Heart right ventricle (tissue), 16 donors: ENCODE results near the gene GNAT3. TPM values are rescaled to one million over a fixed set of nuclear protein-coding genes. Genes with fewer than 3 reads are reported as not detected.

Source experiments
- ATAC-seq, 8 donors: fragments of 200-7000 bp; cut with Tn5 transposase; one replicate each; pipeline ENCODE4 v1.9.1; 2020; ENCODE audit warnings: mild to moderate bottlenecking in 8 of 8, moderate library complexity in 8 of 8, moderate number of reproducible peaks in 1 of 8
- DNase-seq, 2 donors: peaks; one replicate each; pipeline ENCODE4 v3.0.0-alpha.2; 2020
- H3K27ac ChIP-seq, 10 donors: fragments of 200-600 bp; sonication (generic) in 2 of 10; one replicate each; pipeline versions ENCODE4 v1.5.0 to v1.8.0; 2020 to 2022; ENCODE audit warnings: mild to moderate bottlenecking in 3 of 10
- H3K27me3 ChIP-seq, 7 donors: fragments of 200-600 bp; one replicate each; pipeline ENCODE4 v1.8.0; 2021 to 2022; ENCODE audit warnings: mild to moderate bottlenecking in 2 of 7
- H3K36me3 ChIP-seq, 9 donors: fragments of 200-600 bp; sonication (generic) in 1 of 9; one replicate each; pipeline versions ENCODE4 v1.5.0 to v1.8.0; 2020 to 2022; ENCODE audit warnings: mild to moderate bottlenecking in 2 of 9
- H3K4me1 ChIP-seq, 9 donors: fragments of 200-600 bp; sonication (generic) in 1 of 9; one replicate each; pipeline versions ENCODE4 v1.5.0 to v1.8.0; 2020 to 2022; ENCODE audit warnings: mild to moderate bottlenecking in 4 of 9
- H3K4me3 ChIP-seq, 10 donors: fragments of 200-600 bp; sonication (generic) in 2 of 10; one replicate each; pipeline versions ENCODE4 v1.5.0 to v1.8.0; 2020 to 2022; ENCODE audit warnings: mild to moderate bottlenecking in 7 of 10, moderate library complexity in 2 of 10
- H3K9me3 ChIP-seq, 11 donors: fragments of 200-600 bp in 10 of 11; sonication (generic) in 2 of 11; one replicate each; pipeline versions ENCODE4 v1.5.0 to v1.8.0; 2013 to 2022; ENCODE audit warnings: mild to moderate bottlenecking in 2 of 11, control low read depth in 1 of 11, moderate library complexity in 1 of 11
- WGBS, 2 donors: extraction: QIAGEN DNeasy Blood & Tissue Kit; methylation state at CpG; one replicate each; pipeline ENCODE4 v1.1.7; 2013; ENCODE audit warnings: inconsistent platforms in 1 of 2; 5-methylcytosine and 5-hydroxymethylcytosine counted together
- intact Hi-C, 10 donors: fragments of 100-400 bp; cut with DNase I; formaldehyde crosslinking; loops; one replicate each; pipeline versions ENCODE4 v1.11.1 to v1.14.2; 2022
- polyA plus RNA-seq, 2 donors: library from polyadenylated mRNA; stranded (reverse); fragments of 200-250 nt; gene quantifications; one replicate each; pipeline ENCODE4 v1.2.3, GENCODE V29; 2013
- total RNA-seq, 10 donors: library from RNA; stranded (reverse); fragmentation: NEBNext Ultra II Directional in 3 of 10; extraction: Animal tissue kit (Norgen Biotek cat#: 25700) in 3 of 10; gene quantifications; one replicate each; pipeline versions ENCODE4 v1.2.1 to v1.2.4, GENCODE V29; 2021 to 2023
- TF ChIP-seq, protein P1 (sequence below), 9 donors: fragments of 200-600 bp; sonication (generic) in 2 of 9; IDR thresholded peaks; one replicate each; pipeline versions ENCODE4 v1.5.0 to v1.8.0; 2021 to 2022; ENCODE audit warnings: antibody characterized with exemption in 9 of 9, mild to moderate bottlenecking in 5 of 9, moderate library complexity in 1 of 9
- donor health status: Arrhythmogenic right ventricular cardiomyopathy.
- donor health status: ischemic (EF 13 %, LVEDD 7.1; RV severe dilation, severe dysfunction).
- donor health status: healthy with polysubstance abuse.
- donor health status: DM: no; HTN: yes; CAD: no.
- donor health status: DM: no; HTN: no; CAD: no.
- donor health status: ischemic (EF 25% LVEDD 6.9; RV normal size, moderate dysfunction).
- donor health status: ischemic (EF 25% LVEDD 5.7; RV mildly dilated, moderate dysfunction).
- donor health status: healthy.
- donor health status: DM: yes; HTN: yes; CAD: no.
- donor health status: Ischemic cardiomyopathy.
- donor health status: ischemic (EF 35%, LVEDD 5.7; RV mildly dilated, moderate dysfunction).
- donor health status: nonischemic (EF 11% LVEDD 7.7; RV severe dilation, severe dysfunction).
- donor health status: DM: yes; HTN: yes; CAD: no.
- donor health status: PGD.
- donor health status: ischemic (EF 29% LVEDD 5.4; RV normal size, mild dysfunction).
- donor health status: nonischemic (EF 23%, LVEDD 6.1; RV moderate dilation, normal function).

The GNAT3 gene
- total and polyA plus RNA-seq, 12 donors = not detected

DNA sequence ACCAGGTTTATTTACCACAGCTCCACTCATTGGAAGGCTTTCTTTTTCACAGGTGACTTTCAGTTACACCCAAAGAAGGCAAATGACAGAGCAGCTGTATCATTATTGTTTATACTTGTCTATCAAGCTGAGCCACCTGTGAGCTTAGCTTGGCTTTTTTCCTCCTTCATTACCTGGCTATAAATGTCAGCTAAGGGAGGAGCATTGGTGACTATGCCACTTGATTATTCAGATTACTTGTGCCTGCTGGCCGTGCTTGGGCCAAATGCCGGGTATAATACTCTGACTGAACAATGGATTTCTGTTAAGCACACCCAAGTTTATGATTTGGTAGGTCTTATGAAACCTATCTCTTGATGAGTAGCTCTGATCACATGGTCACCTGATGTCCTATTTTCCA, 9.9 kb upstream of the GNAT3 start:
- ATAC-seq (no peak), DNase-seq (no peak)
- WGBS, 2 donors = 95 to 97% methylated on average over 2 of the region's 2 CpGs
- Histone ChIP-seq H3K27ac (no peak overlapping the region), H3K4me1 (peaks cover 0 to 37% (median 15%) of the 10 kb centered on the region in 9 donors), H3K36me3 (no peaks in the 10 kb centered on the region), H3K27me3 (no peaks in the 10 kb centered on the region), H3K9me3 (no peaks in the 10 kb centered on the region), H3K4me3 (no peak overlapping the region)
- TF ChIP-seq, protein P1, sequence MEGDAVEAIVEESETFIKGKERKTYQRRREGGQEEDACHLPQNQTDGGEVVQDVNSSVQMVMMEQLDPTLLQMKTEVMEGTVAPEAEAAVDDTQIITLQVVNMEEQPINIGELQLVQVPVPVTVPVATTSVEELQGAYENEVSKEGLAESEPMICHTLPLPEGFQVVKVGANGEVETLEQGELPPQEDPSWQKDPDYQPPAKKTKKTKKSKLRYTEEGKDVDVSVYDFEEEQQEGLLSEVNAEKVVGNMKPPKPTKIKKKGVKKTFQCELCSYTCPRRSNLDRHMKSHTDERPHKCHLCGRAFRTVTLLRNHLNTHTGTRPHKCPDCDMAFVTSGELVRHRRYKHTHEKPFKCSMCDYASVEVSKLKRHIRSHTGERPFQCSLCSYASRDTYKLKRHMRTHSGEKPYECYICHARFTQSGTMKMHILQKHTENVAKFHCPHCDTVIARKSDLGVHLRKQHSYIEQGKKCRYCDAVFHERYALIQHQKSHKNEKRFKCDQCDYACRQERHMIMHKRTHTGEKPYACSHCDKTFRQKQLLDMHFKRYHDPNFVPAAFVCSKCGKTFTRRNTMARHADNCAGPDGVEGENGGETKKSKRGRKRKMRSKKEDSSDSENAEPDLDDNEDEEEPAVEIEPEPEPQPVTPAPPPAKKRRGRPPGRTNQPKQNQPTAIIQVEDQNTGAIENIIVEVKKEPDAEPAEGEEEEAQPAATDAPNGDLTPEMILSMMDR (IDR thresholded peaks at IDR 0.05) = no peak
- intact Hi-C loops = loop anchor here in 1 of 10 donors (10.0 kb wide), 1 partner anchor 123 kb away; no protein-coding TSS in a partner anchor

DNA sequence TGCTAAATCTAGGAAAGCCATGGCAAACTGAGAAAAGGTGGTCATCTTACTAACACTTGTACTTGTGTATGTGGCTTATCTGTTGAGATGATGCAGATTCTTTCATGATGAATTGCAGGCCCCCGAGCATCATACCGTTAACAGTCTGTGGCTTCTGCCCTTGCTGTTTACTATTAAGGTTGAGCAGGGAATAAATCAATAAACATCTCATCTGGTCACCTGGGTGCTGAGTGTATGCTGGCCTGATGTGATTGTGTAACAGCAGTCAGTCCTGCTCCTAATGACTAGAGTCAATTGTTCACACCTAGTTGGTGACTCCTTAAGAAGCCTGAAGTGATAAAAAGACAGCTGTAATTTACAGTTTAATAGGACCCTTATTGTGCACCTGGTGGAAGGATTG, 8.3 kb upstream of the GNAT3 start:
- TF ChIP-seq, protein P1 (IDR thresholded peaks at IDR 0.05) = no peak
- H3K27me3 ChIP-seq = no peaks in the 10 kb centered on the region
- H3K9me3 ChIP-seq = no peaks in the 10 kb centered on the region
- no peak overlapping the region for H3K4me3 ChIP-seq
- 95 to 100% methylated on average over 2 of the region's 2 CpGs for WGBS, 2 donors
- no peak overlapping the region for H3K27ac ChIP-seq
- H3K36me3 ChIP-seq = no peaks in the 10 kb centered on the region
- ATAC-seq (no peak), DNase-seq (no peak)
- peaks cover 0 to 31% (median 12%) of the 10 kb centered on the region in 9 donors for H3K4me1 ChIP-seq
- intact Hi-C loops = loop anchor here in 1 of 10 donors (10.0 kb wide), 1 partner anchor 125 kb away; no protein-coding TSS in a partner anchor

DNA sequence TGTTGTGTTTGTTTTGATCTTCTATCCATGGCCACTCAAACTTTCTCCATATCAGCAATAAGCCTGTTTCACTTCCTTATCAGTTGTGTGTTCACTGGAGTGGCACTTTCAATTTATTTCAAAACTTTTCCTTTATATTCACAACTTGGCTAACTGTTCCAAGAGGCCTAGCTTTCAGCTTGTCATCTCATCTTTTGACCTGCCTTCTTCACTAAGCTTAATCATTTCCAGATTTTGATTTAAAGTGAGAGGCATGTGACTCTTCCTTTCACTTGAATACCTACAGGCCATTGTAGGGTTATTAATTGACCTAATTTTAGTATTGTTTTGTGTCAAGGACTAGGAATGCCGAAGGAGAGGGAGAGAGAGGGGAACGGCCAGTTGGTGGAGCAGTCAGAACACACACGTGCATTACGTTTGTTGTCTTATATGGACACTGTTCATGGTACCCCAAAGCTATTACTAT, 5.5 kb upstream of the GNAT3 start:
- ATAC-seq = peak in 6 of 8 donors; percentile 50 to 81 (median 73)
- peaks cover 0 to 20% (median 12%) of the 10 kb centered on the region in 9 donors for H3K4me1 ChIP-seq
- no peaks in the 10 kb centered on the region for H3K9me3 ChIP-seq
- peak overlapping the region in 7 of 10 donors; percentile 5 to 64 (median 47) for H3K27ac ChIP-seq
- intact Hi-C loops = loop anchor here in 4 of 10 donors (5.0 to 10.0 kb wide), 3 partner anchors 137 to 147 kb away; no protein-coding TSS in a partner anchor
- no peak for DNase-seq
- no peaks in the 10 kb centered on the region for H3K36me3 ChIP-seq
- H3K4me3 ChIP-seq = no peak overlapping the region
- TF ChIP-seq, protein P1 (IDR thresholded peaks at IDR 0.05) = peak in 5 of 9 donors; percentile 13 to 64 (median 56)
- H3K27me3 ChIP-seq = no peaks in the 10 kb centered on the region
- 20 to 38% methylated on average over 4 of the region's 4 CpGs for WGBS, 2 donors

DNA sequence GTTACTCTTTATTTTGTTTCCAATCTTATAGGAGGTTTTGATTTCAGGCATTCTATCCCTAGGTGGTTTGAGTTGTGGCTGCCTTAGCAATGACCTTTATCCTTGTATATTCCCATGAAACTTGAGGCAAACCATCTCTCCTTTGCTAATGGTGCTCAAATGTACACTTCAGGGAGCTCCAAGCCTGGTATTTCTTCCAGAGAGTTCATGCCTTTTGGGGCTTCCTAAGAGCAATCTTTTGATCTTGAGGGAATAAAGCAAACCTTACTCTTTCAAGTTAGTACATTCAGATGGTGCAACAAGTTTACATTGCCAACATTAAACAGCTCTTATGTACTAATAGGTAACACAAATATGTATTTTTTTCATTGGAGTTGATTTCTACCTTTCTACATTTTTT, 3.4 kb upstream of the GNAT3 start:
- ATAC-seq (no peak), DNase-seq (no peak)
- no peaks in the 10 kb centered on the region for H3K36me3 ChIP-seq
- H3K4me3 ChIP-seq = no peak overlapping the region
- no peaks in the 10 kb centered on the region for H3K27me3 ChIP-seq
- H3K27ac ChIP-seq = no peak overlapping the region
- H3K4me1 ChIP-seq = peaks cover 0 to 20% (median 12%) of the 10 kb centered on the region in 9 donors
- no peaks in the 10 kb centered on the region for H3K9me3 ChIP-seq
- TF ChIP-seq, protein P1 (IDR thresholded peaks at IDR 0.05) = no peak
- intact Hi-C loops = loop anchor here in 4 of 10 donors (5.0 to 10.0 kb wide), 3 partner anchors 140 to 150 kb away; no protein-coding TSS in a partner anchor
